ENCODE data around the gene VPS13A. TPM values are rescaled to one million over a fixed set of nuclear protein-coding genes. Genes with fewer than 3 reads are reported as not detected.

VPS13A gene
- total RNA-seq, 2 experiments from 2014 or later, result 27.0 to 44.6 TPM

DNA sequence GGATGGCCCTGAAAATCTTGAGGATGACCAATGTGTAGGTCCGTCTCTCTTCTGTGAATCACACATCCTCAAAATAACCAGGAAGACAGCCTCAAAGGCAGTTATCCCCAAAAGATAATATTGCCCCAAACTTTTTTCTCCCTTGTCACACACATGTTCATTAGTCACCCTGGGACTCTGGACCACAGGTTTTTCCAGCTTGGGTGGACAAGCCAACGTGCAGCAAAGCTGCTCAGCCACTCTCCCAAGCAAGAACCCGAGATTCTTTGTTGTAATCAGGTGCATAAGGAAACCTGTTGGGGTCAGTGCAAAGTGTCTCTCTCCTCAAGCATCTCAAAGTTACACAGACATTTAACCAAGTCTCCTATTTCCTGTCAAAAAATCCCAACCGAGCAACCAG lies 274.2 kb downstream of the VPS13A start:
- Histone ChIP-seq H3K9me3 (ENCODE audit: low read length) (no peaks in the 10 kb centered on the region), H3K4me1 (ENCODE audit: insufficient read depth, low read length, poor library complexity, severe bottlenecking) (no peaks in the 10 kb centered on the region), H3K79me2 (ENCODE audit: insufficient read depth, low read depth, low read length) (no peaks in the 10 kb centered on the region), H3K4me3 (ENCODE audit: low read depth, low read length, poor library complexity, severe bottlenecking) (no peak overlapping the region), H3K27ac (ENCODE audit: low read depth, low read length, poor library complexity, severe bottlenecking) (no peak overlapping the region), H3K9me2 (ENCODE audit: insufficient read depth, low read length) (no peaks in the 10 kb centered on the region), H2AFZ (ENCODE audit: low read length) (no peak overlapping the region), H4K20me1 (ENCODE audit: insufficient read depth, low read length) (no peaks in the 10 kb centered on the region), H3K4me2 (ENCODE audit: low read length) (no peak overlapping the region), H3K36me3 (ENCODE audit: insufficient read depth, low read length) (no peaks in the 10 kb centered on the region)
- POLR2A ChIA-PET, result interaction anchor here (0.6 kb wide), 1 partner anchor 521 kb away, joined by 4 read pairs; no protein-coding TSS in a partner anchor
- intact Hi-C loops (cut with micrococcal nuclease; ENCODE audit: unreplicated experiment), result no loop called here
- CTCF ChIA-PET (ENCODE audit: unreplicated experiment), result no interaction called here
- TF ChIP-seq, protein P1, sequence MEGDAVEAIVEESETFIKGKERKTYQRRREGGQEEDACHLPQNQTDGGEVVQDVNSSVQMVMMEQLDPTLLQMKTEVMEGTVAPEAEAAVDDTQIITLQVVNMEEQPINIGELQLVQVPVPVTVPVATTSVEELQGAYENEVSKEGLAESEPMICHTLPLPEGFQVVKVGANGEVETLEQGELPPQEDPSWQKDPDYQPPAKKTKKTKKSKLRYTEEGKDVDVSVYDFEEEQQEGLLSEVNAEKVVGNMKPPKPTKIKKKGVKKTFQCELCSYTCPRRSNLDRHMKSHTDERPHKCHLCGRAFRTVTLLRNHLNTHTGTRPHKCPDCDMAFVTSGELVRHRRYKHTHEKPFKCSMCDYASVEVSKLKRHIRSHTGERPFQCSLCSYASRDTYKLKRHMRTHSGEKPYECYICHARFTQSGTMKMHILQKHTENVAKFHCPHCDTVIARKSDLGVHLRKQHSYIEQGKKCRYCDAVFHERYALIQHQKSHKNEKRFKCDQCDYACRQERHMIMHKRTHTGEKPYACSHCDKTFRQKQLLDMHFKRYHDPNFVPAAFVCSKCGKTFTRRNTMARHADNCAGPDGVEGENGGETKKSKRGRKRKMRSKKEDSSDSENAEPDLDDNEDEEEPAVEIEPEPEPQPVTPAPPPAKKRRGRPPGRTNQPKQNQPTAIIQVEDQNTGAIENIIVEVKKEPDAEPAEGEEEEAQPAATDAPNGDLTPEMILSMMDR (conservative IDR thresholded peaks at IDR 0.05; ENCODE audit: low read length), result no peak
- no peak for TF ChIP-seq EZH2phosphoT487 (IDR thresholded peaks at IDR 0.05; ENCODE audit: borderline replicate concordance, low read depth, low read length)
- BruUV-seq (replicated peaks), result no TSS peak
- no peak for DNase-seq (ENCODE audit: low spot score)

DNA sequence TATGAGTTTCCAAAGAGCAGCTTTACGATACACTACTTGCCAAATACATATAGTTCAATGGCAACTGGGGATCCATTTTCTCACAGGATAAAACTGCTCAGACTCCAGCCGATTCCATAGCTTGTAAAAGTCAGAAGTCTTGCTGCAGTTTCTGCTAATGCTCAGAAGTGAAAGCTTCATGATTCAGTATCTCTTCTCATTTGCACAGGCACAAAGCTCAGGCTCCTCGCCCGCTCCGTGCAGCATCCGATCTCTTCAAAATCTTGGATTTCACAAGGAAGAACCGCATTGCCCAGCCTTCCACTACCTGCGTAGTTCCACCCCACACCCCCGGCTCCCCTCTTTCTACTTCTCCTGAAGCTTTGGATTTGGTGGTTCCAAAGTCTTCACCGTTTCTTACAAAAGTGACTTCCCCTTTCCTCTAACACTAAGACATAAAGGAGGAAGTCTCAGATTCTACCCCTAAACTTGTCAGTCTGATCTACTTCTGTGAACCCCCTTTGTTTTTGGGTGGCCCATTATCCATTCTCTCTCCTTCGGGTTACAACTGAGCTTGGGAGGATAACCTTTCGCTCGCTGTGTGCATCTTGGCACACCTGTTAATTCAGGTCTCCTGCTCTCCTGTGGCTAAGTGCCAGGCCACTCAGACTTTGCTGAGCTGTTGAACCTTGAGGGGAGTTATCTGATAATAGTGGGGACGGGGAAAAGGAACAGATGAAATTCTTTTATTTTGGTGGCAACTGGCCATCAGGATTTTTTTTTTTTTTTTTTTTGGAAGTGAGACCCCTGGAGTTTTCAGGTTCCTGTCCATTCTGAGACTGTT lies 276.7 kb downstream of the VPS13A start:
- H2AFZ ChIP-seq (ENCODE audit: low read length), result no peak overlapping the region
- CTCF ChIA-PET (ENCODE audit: unreplicated experiment), result interaction anchor here (0.6 kb wide), 1 partner anchor 1092 kb away, joined by 3 read pairs; no protein-coding TSS in a partner anchor
- POLR2A ChIA-PET, result interaction anchor here (0.6 to 0.7 kb wide), 2 partner anchors 12 to 78 kb away, joined by 3 read pairs; no protein-coding TSS in a partner anchor
- intact Hi-C loops (cut with micrococcal nuclease; ENCODE audit: unreplicated experiment), result no loop called here
- H3K4me2 ChIP-seq (ENCODE audit: low read length), result no peak overlapping the region
- H3K36me3 ChIP-seq (ENCODE audit: insufficient read depth, low read length), result no peaks in the 10 kb centered on the region
- no peaks in the 10 kb centered on the region for H4K20me1 ChIP-seq (ENCODE audit: insufficient read depth, low read length)
- DNase-seq (ENCODE audit: low spot score), result no peak
- no peak overlapping the region for H3K4me3 ChIP-seq (ENCODE audit: low read depth, low read length, poor library complexity, severe bottlenecking)
- no peaks in the 10 kb centered on the region for H3K4me1 ChIP-seq (ENCODE audit: insufficient read depth, low read length, poor library complexity, severe bottlenecking)
- no peaks in the 10 kb centered on the region for H3K9me2 ChIP-seq (ENCODE audit: insufficient read depth, low read length)
- no peaks in the 10 kb centered on the region for H3K9me3 ChIP-seq (ENCODE audit: low read length)
- no peak overlapping the region for H3K27ac ChIP-seq (ENCODE audit: low read depth, low read length, poor library complexity, severe bottlenecking)
- TF ChIP-seq, protein P1 (conservative IDR thresholded peaks at IDR 0.05; ENCODE audit: low read length), result no peak
- no peak for TF ChIP-seq EZH2phosphoT487 (IDR thresholded peaks at IDR 0.05; ENCODE audit: borderline replicate concordance, low read depth, low read length)
- no TSS peak for BruUV-seq (replicated peaks)
- no peaks in the 10 kb centered on the region for H3K79me2 ChIP-seq (ENCODE audit: insufficient read depth, low read depth, low read length)

GRCh38 chr9:77454663-77455062 lies 277.3 kb downstream of the VPS13A start:
- H3K79me2 ChIP-seq (ENCODE audit: insufficient read depth, low read depth, low read length), result no peaks in the 10 kb centered on the region
- ChIA-PET CTCF (ENCODE audit: unreplicated experiment) (no interaction called here), POLR2A (no interaction called here)
- H3K4me2 ChIP-seq (ENCODE audit: low read length), result no peak overlapping the region
- intact Hi-C loops (cut with micrococcal nuclease; ENCODE audit: unreplicated experiment), result loop anchor here (5.0 kb wide), 2 partner anchors 287 to 298 kb away; no protein-coding TSS in a partner anchor
- H3K27ac ChIP-seq (ENCODE audit: low read depth, low read length, poor library complexity, severe bottlenecking), result no peak overlapping the region
- H3K4me1 ChIP-seq (ENCODE audit: insufficient read depth, low read length, poor library complexity, severe bottlenecking), result no peaks in the 10 kb centered on the region
- H3K9me2 ChIP-seq (ENCODE audit: insufficient read depth, low read length), result no peaks in the 10 kb centered on the region
- H3K36me3 ChIP-seq (ENCODE audit: insufficient read depth, low read length), result no peaks in the 10 kb centered on the region
- H2AFZ ChIP-seq (ENCODE audit: low read length), result no peak overlapping the region
- H3K9me3 ChIP-seq (ENCODE audit: low read length), result no peaks in the 10 kb centered on the region
- no peaks in the 10 kb centered on the region for H4K20me1 ChIP-seq (ENCODE audit: insufficient read depth, low read length)
- H3K4me3 ChIP-seq (ENCODE audit: low read depth, low read length, poor library complexity, severe bottlenecking), result no peak overlapping the region
- no peak for TF ChIP-seq EZH2phosphoT487 (IDR thresholded peaks at IDR 0.05; ENCODE audit: borderline replicate concordance, low read depth, low read length)
- TF ChIP-seq, protein P1 (conservative IDR thresholded peaks at IDR 0.05; ENCODE audit: low read length), result no peak
- no TSS peak for BruUV-seq (replicated peaks)
- DNase-seq (ENCODE audit: low spot score), result no peak
